GM18511 (cell line): ENCODE measurements around the gene ADCY2.

Experiments used
- ATAC-seq: cut with Tn5 transposase; IDR thresholded peaks from one replicate; pipeline ENCODE4 v1.9.1; 2021; ENCODE audit warnings: mild to moderate bottlenecking, moderate library complexity; ENCODE audit not compliant: unreplicated experiment

ADCY2 gene

DNA sequence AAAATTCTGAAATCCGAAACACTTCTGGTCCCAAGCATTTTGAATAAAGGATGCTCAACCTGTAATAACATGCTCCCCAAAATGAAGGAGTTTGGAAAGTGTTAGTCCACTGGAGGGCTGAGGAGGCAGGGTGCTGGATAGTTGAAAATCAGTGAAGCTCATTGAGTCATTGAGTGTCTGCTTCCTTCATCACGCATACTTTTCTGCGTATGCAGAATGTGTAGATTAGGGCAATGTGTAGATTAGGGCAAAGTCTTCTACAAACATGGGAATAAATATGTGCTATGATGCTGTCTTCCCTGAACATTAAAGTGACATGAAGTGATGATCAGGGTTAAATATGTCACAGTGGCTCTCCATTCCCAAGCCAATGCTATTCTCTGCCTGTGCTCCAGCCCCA is 261.2 kb downstream of the ADCY2 start:
- no peak for ATAC-seq

DNA sequence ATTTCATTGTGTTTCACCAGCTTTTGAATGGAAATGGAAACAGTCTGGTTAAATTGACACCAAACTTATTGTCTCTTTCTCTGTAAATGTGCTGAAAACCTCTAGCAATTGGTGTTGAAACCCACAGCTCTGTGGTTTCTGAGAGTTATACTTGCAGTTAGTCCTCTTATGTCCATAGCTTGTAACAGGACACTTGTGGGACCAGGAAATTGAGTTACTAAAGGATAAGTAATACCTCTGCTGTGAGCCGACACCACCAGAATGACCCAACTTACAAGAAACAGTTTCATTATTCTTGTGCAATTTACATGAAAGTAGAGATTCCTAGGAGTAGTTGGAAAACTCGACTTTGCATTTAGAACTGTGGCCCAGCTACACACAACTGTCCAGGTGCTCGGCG is 263.5 kb downstream of the ADCY2 start:
- ATAC-seq, result no peak

DNA sequence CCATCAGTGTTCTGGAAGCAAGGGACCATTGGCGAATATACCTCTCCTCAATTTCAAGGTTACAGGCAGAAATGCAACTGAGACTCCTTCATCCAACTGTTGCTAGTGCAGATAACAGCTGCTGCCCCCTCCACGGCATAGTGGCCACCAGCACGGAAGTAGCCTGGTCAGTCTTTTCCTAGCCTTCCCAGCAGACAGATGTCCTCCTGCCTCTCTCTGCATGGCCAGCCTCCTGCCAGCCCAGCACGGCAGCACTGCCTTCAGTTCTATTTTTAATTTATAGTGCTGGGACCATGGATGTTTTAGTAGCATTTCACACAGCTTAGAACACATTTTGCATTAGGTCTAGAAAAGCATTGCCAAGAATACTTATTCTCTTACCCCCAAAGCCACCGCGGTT is 266.4 kb downstream of the ADCY2 start:
- no peak for ATAC-seq

DNA sequence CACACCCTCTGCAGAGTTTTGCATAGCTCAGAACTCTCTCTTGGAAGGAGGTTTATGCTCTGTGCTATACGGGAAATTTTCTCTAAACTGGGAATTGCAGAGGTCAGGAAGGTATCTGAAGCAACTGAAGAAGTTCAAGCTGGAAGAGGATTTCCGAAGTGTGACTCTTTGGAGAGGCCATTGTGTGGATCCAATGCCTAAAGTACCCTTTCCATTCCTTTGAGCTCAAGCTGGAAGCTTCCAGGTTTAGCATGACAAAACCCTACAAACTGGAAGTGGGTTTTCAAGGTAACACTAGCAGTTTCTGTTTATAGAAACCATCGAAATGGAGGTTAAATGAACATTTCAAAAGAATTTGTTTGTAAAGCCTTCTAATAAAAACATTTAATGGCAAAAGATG is 267.9 kb downstream of the ADCY2 start:
- ATAC-seq, result no peak

DNA sequence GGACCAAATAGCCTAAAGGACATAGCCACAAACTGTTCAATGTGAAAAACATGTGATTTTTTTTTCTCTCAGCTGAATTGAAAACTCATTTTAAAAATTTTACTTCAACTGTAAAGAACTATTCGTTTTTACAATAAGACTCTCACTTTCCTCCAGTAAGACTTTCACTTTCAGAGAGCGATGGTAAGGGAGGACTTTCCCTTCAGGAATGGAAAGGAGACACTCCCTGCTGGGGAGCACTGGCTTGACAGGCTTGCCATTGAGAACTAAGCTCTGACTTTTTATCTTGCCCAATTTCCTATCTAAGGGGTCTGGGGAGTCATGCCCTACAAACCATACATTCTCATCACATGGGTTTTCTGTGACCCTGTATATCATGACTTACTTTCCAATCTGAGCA is 268.3 kb downstream of the ADCY2 start:
- no peak for ATAC-seq

DNA sequence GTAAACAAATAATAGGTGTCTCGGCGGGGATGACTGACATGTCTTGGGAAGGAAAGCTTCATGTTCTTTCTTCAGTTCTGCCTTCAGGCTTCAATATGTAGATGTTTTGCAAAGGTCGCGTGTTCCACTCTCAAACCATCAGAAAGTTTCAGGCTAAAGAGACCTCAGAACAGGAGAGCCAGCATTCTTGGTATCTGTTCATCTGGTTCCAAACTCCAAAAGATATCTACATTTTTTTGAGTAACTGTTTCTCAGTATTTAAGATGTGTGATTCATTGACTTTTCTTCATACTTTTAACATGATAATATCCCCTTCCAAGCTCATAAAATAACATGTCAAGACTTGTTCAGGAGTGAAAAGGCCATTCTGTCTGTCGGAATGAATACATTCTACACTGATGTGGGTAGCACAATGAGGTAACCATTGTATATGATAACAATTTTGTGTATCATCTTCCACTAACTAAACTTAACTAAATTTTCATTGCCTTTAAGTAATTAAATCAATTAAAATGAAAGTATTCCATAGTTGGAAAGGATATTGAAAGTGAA is 271.4 kb downstream of the ADCY2 start:
- no peak for ATAC-seq

DNA sequence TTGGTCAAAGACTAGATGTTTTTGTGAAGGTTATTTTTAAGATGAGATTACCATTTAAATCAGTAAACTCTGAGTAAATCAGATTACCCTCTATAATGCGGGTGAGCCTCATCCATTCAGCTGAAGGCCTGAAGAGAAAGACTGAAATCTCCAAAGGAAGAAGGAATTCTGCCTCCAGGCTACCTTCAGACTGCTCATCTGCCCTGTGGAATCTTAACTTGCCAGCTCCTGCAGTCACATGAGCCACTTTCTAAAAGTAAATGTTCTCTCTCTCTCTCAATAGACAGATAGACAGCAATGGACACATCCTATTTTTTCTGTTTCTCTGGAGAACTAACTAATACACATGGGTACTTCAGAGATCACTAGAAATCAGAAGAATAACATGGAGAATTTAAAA is 272.2 kb downstream of the ADCY2 start:
- ATAC-seq, result no peak

DNA sequence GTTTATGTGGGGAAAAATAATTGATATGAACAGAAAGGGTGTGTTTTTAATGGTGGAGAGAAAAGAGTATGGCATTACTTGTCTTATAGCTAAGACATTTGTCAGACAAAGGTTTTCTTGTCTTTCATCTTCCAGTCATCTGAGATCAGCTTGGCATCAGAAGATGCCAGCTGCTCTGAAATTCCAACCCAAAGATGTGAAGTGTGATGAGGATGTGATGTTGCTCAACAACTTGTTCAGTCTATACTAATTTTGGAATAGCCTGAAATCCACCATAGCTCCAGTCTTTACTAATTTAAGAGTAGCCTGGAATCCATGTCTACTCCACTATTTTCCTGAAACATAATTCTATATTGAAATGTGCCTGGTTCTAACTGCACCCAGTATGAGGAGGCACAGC is 272.7 kb downstream of the ADCY2 start:
- ATAC-seq, result no peak

DNA sequence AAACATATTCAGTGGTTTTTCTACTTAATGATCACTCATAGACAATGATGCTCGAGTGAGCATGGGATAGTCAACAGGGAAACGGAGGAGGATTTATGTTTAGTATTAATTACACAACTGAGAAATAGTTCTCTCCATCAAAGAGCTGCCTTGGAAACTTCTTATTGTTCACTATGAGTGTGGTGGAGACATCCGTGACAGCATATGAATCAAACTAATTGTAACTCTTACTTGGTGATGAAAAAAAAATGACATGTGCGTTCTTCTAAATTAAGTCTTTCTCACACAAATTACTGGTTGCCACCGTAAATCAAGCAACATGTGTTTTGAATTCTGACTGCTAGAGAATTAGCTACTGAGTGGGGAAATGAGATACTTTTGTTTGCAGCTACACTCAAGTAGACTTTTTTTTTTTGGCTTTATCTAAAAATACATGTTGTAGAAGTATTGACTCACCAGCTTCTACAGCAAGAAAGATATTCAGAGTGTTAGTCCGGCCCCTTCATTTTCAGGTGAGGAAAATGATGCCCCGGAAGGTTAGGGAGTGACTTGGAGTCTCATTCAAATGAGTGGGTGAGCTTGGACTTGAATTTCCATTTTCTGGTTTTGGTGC is 275.5 kb downstream of the ADCY2 start:
- no peak for ATAC-seq

DNA sequence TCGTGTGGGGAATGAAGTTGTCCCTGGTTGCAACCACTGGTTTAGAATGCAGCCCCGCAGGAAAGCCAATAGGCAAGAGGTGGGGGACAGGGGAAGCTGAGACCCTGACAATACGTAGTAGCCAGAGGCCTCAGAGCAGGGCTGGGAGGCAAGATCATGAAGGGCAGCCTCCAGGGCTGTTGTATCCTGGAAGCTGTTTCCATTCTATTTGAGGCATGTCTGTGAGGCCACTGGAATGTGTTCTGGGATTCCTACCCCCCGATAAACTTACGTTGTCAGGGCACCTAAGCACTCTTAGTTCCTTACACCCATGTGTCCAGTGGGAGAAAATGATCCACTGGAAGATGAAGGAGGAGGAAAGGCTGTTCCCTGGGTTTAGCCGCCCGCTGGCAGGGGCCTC is 277.7 kb downstream of the ADCY2 start:
- ATAC-seq, result no peak

DNA sequence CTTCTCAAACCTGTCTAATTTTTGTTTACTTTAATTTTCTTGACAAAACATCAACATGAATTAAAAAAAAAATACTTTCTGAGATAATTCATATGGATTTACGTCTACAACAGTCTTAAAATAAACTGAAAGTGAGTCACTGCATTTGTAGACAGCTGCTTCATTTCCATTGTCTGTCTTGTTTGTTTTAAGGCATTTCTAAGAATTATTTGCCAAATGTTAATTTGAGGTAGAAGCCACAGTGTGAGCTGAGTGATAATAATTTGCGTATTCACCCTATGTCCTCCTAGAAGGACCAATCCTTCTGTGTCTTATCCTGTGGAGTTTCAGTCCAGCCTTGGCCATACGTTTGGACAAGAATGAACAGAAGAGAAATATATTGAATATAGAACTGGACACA is 280.5 kb downstream of the ADCY2 start:
- no peak for ATAC-seq

DNA sequence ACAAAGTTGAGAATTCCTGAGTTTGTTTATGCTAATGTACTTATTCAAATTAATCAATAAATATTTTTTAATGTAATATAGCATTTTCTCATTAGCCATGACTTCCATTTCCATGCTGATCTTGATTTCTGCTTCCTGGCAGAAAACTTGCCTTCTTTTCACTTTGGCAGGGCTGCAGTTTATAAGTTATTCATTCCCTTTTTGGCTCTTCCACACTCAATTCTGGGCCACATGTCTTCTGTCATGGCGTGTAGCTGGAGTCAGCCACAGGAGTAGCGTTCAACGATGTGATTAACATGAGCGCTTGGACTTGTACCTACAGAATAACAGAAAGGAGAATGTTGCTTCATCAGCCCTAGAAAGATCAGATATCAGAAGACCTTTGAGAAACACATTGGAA is 282.1 kb downstream of the ADCY2 start:
- ATAC-seq, result no peak

DNA sequence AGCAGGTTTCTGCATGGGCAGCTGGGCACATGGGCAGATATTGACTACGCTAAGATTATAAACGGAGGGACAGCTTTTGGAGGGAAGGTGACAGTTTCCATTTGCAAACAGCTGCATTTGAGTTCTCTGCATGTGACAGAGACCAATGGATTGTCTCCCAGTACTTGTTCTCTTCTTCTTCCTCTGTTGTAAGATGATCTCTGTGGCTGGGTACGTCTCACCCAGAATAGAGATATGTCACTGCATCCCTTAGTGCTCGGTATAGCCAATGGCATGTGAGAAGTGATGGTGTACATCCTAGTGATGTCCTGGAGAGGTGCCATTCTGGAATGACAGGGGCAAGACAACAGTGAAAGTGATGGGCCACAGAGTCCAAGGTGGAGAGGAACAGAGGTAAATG is 283.7 kb downstream of the ADCY2 start:
- no peak for ATAC-seq

DNA sequence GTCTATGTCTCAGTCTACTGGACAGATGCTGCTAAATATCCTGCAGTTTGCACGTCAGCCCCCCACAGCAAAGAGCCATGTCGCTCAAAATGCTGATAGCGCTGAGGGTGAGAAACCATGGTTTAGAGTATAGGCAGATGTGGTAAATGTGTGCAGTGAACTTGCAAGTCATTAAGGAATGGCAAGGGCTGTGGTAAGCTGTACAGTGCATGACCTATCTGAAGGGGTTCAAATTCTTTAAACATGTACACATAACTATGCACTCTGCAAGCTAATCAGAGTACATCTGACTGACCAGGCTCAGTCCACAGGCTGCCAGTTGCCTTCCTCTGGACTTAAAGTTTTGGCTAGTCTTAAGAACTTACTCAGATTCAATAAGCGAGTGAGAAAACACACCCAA is 284.3 kb downstream of the ADCY2 start:
- ATAC-seq, result no peak

DNA sequence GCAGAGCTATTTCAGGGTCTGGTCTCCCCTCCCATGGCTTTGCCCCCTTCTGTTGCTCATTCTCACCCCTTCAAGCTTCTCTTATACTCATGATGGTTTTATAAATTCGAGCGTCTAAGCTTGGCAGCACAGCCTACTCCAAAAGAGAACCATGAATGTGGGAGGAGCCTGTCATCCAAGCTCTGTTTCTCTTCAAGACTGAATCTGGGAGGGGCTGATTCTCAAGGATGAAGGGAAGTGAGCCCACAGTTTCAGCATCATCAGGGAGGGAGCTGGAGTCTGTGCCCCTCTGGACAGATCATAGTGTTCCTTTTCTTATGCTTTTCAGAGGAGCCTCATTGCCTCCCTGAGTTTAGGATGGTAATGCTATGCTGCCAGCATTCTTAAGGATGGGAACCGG is 286.4 kb downstream of the ADCY2 start:
- no peak for ATAC-seq

DNA sequence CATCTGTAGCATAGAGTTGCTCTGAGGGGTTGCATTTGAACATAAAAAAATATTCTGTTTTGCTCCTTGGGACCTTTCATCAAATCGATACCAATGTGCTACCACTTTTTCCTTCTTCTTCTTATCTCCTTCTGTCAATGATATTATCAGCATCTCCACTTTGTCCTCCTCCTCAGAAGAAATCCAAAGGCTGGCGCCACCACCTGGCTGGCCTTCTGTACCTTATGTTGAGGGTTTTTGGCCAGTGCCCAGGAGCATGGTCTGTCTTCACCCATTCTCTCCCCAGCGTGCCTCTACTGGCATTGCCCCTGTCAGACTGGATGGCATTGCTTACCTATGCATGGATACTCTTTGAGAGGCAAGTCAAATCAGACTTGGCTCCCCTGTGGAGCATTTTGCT is 287.8 kb downstream of the ADCY2 start:
- no peak for ATAC-seq

DNA sequence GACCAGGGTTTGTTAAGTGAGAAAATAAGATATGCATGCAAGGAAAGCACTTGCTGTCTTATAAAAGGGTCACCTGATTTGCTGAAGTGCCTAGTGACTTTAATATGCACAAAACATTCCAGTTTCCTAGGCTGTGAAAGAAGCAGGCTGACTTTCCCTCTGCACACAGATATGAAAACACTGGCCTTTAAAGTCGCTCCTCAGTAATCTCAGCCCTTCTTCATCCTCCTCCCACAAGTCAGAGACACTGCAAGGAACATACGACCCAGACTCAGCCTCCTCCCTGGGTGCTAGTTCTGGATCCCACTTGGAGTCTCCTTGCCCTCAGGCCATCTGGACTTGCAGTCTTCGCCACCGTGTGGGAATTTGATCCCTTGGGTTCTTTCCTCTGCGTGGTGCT is 288.9 kb downstream of the ADCY2 start:
- ATAC-seq, result no peak

DNA sequence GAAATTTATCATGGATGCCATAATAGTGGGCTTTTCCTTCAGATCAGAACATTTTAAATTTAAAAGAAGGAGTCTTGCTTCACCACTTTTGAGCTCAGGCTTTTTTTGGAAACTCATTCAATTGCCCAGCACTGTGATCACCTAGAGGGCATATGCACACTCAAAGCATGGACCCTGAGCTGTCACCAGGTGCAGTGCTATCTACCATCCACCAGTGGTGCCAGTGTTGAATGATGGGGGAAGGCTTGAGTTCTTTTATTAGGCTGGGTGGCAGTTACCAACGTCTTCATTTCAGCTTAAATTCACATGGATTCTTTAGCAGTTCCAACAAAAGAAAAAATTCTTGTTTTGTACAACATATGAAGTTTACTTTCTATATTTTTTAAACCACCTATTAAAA is 290.9 kb downstream of the ADCY2 start:
- ATAC-seq, result no peak

DNA sequence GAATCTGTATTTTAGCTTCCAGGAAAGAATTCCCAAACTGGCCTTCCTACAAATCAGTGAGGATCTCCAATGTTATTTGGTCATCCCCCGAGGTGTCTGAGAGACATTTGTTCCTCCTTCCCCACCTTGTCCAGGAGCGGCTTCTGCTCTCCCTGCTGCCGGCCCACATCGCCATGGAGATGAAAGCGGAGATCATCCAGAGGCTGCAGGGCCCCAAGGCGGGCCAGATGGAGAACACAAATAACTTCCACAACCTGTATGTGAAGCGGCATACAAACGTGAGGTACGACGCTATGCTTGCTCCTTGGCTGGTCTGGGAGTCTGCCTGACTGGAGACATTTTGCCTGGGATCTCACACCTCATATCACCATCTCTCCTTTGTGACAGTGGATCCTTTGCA is 294.6 kb downstream of the ADCY2 start:
- no peak for ATAC-seq

DNA sequence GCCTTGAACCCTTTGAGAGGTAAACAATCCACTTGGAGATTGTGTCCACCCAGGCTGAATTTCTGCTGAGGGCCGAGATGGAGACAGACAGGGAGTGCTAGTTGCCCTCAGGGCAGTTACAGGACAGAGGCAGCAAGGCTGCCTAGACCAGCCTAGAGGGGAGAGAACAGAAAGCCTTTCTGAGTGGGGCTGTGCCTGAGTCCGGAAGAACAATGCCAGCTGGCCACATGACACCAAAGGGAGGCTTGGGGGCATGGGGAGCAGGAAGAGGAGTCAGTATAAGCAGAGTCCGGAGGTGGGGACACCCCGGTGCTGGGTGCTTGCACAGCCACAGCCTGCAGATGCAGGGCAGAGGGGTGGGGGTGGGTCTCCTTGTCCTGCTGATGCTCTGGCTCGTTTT is 309.3 kb downstream of the ADCY2 start:
- no peak for ATAC-seq

DNA sequence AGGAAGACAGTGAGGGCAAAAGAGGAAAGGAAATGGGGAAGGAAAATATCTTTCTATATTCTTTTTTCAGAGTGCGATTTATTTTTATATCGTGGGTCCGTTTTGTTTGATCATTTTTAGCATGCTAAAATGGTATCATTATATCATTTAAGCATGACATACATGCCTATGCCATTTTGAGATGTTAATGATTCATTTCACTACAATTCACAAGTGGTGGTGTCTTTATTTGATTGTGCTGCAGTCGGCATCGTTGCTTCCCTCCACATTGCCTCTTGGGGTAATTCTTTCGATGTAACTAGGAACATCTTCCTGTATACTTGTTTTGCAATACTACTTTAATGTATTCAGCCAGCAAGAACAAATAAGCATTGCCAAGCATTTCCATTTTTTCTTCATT is 309.8 kb downstream of the ADCY2 start:
- ATAC-seq, result no peak

DNA sequence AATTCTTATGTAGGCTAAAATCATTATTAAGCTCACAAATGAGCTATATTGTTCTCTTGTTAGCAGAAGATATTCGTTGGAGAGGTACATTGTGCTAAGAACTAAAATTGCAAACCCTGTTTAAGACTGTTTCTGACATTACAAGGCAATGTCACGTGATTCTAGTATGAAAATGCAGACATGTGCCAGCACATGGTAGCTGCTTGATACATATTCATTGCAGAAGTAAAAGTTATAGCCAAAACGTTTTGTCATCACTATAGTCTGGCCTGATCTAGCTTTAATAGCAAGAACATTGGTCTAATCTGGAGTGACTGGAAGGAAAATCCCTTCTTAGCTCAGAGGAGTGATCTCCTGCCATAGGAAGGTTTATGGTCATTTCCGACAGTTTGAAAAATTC is 310.3 kb downstream of the ADCY2 start:
- ATAC-seq, result no peak

DNA sequence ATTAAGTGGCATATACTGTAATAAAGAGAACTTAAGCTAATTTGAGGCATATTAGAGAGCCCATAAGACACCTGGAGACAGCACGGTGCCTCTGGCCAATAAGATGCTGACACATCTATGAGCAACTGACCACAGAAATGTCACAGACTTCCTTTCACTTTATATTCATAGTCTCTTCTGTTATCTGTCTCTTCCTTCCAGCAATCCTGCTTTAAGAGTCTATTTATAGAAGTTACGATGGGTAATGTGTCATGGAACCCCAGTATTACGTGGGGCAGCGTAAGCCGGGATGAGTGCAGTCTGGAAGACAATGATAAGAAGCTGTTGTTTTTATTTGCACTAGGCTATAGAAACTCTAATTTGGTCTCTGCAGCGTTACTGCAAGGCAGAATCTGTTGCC is 318.2 kb downstream of the ADCY2 start:
- ATAC-seq, result no peak
